PC-3 (cell line): ENCODE measurements around the gene TMED4. TPM values are rescaled to one million over a fixed set of nuclear protein-coding genes. Genes with fewer than 3 reads are reported as not detected.

Experiments
- ATAC-seq: fragments of 200-7000 bp; cut with Tn5 transposase; 2 replicates; pipeline ENCODE4 v1.9.1; 2020; ENCODE audit warnings: mild to moderate bottlenecking, moderate library complexity
- BruUV-seq: library from RNA; stranded (reverse); fragments of 400-500 nt; replicated peaks from 2 replicates; lab custom pipeline; 2021; lab: Mats Ljungman, UMichigan
- CTCF ChIA-PET: fragments of 300-600 bp; sonication (Branson Sonifier 250); formaldehyde crosslinking; loops from one replicate; lab custom pipeline; 2022; ENCODE audit warnings: antibody characterized with exemption; lab: Charles Lee
- POLR2A ChIA-PET: fragments of 300-600 bp; sonication (Branson Sonifier 250); formaldehyde crosslinking; loops from one replicate; lab custom pipeline; 2022; ENCODE audit warnings: antibody characterized with exemption; ENCODE audit not compliant: unreplicated experiment; lab: Charles Lee
- DNase-seq: peaks from one replicate; pipeline ENCODE4 v3.0.0-alpha.2; 2015
- H2AFZ ChIP-seq: fragments of 300-600 bp; sonication (generic); 2 replicates; pipeline ENCODE4 v1.6.0; 2016; ENCODE audit warnings: antibody characterized with exemption, low read length
- H3F3A ChIP-seq: fragments of 300-600 bp; sonication (generic); one replicate; pipeline ENCODE4 v1.6.0; 2017; ENCODE audit warnings: antibody characterized with exemption, low read length, control low read depth, mild to moderate bottlenecking; ENCODE audit not compliant: unreplicated experiment
- H3K27ac ChIP-seq: fragments of 300-600 bp; sonication (generic); 2 replicates; pipeline ENCODE4 v1.5.1; 2016; ENCODE audit warnings: mild to moderate bottlenecking, low read length
- H3K27me3 ChIP-seq: fragments of 300-600 bp; sonication (generic); 2 replicates; pipeline ENCODE4 v1.6.1; 2016; ENCODE audit warnings: low read length, mixed read lengths
- H3K36me3 ChIP-seq: fragments of 300-600 bp; sonication (generic); 2 replicates; pipeline ENCODE4 v1.6.1; 2016; ENCODE audit warnings: low read depth, mixed run types, low read length, mixed read lengths
- H3K4me1 ChIP-seq: fragments of 300-600 bp; sonication (generic); 2 replicates; pipeline ENCODE4 v1.5.1; 2016; ENCODE audit warnings: low read length; ENCODE audit not compliant: insufficient read depth
- H3K4me2 ChIP-seq: fragments of 300-600 bp; sonication (generic); 2 replicates; pipeline ENCODE4 v1.6.0; 2016; ENCODE audit warnings: low read length
- H3K4me3 ChIP-seq: fragments of 300-600 bp; sonication (generic); 2 replicates; pipeline ENCODE4 v1.5.1; 2016; ENCODE audit warnings: mild to moderate bottlenecking, low read length, mixed read lengths
- H3K79me2 ChIP-seq: fragments of 300-600 bp; sonication (generic); 2 replicates; pipeline ENCODE4 v1.6.1; 2017; ENCODE audit warnings: low read length, mixed read lengths
- H3K9ac ChIP-seq: fragments of 300-600 bp; sonication (generic); 2 replicates; pipeline ENCODE4 v1.6.0; 2016; ENCODE audit warnings: mild to moderate bottlenecking, low read length
- H3K9me2 ChIP-seq: fragments of 300-600 bp; sonication (generic); replicated peaks from 2 replicates; pipeline ENCODE4 v1.6.1; 2016; ENCODE audit warnings: mixed run types, low read length, mixed read lengths
- H3K9me3 ChIP-seq: fragments of 300-600 bp; sonication (generic); 2 replicates; pipeline ENCODE4 v1.6.1; 2016; ENCODE audit warnings: low read length, mixed read lengths
- H4K20me1 ChIP-seq: fragments of 300-600 bp; sonication (generic); 2 replicates; pipeline ENCODE4 v1.6.1; 2016; ENCODE audit warnings: low read length, mixed read lengths
- CTCF ChIP-seq: fragments of 300-600 bp; sonication (generic); conservative IDR thresholded peaks from 2 replicates; pipeline ENCODE4 v1.5.1; 2017; ENCODE audit warnings: antibody characterized with exemption, low read depth, mild to moderate bottlenecking, low read length
- EZH2 ChIP-seq: fragments of 300-600 bp; sonication (generic); IDR thresholded peaks from one replicate; pipeline ENCODE4 v1.6.1; 2017; ENCODE audit warnings: antibody characterized with exemption, mild to moderate bottlenecking, low read length; ENCODE audit not compliant: unreplicated experiment
- EZH2phosphoT487 ChIP-seq: fragments of 300-600 bp; sonication (generic); IDR thresholded peaks from 2 replicates; pipeline ENCODE4 v1.6.1; 2018; ENCODE audit warnings: mild to moderate bottlenecking, antibody characterized with exemption, low read length, borderline replicate concordance
- intact Hi-C: fragments of 100-400 bp; cut with micrococcal nuclease; formaldehyde crosslinking; loops from 2 replicates; pipeline ENCODE4 v1.9.0; 2023
- total RNA-seq: library from RNA; depleted of rRNA; stranded (reverse); fragments of >200 nt; gene quantifications from 2 replicates; pipeline ENCODE4 v1.2.3, GENCODE V29; 2014

TMED4 gene
- total RNA-seq, 1 experiment from 2014 or later = 80.0 TPM

- Histone ChIP-seq H3K9me2 (no peaks in the 10 kb centered on the region), H3K9me3 (no peaks in the 10 kb centered on the region), H3K79me2 (peaks cover 34% of the 10 kb centered on the region), H2AFZ (0 out of 2 replicates have a peak overlapping the region, but pooled peaks have one; percentile 86), H3K27ac (peak overlapping the region; percentile 73; the same call in 1 of the 2 replicates), H3K27me3 (no peaks in the 10 kb centered on the region), H3K4me3 (peak overlapping the region; percentile 88), H3K4me2 (peak overlapping the region; percentile 85), H3F3A (no peaks in the 10 kb centered on the region), H3K4me1 (peaks cover 16% of the 10 kb centered on the region), H4K20me1 (no peaks in the 10 kb centered on the region), H3K9ac (peak overlapping the region; percentile 89), H3K36me3 (peaks cover 14% of the 10 kb centered on the region)
- no peak for TF ChIP-seq EZH2phosphoT487
- no peak for TF ChIP-seq EZH2
- no peak for TF ChIP-seq CTCF
- BruUV-seq = no TSS peak
- intact Hi-C loops = no loop called here
- CTCF ChIA-PET = interaction anchor here (0.9 kb wide), 1 partner anchor 9 kb away, joined by 6 read pairs; no protein-coding TSS in a partner anchor
- ATAC-seq (no peak), DNase-seq (no peak)
- POLR2A ChIA-PET = no interaction called here
These were observed 1.3 kb upstream of the TMED4 start for GRCh38 chr7:44583146-44583865.

DNA sequence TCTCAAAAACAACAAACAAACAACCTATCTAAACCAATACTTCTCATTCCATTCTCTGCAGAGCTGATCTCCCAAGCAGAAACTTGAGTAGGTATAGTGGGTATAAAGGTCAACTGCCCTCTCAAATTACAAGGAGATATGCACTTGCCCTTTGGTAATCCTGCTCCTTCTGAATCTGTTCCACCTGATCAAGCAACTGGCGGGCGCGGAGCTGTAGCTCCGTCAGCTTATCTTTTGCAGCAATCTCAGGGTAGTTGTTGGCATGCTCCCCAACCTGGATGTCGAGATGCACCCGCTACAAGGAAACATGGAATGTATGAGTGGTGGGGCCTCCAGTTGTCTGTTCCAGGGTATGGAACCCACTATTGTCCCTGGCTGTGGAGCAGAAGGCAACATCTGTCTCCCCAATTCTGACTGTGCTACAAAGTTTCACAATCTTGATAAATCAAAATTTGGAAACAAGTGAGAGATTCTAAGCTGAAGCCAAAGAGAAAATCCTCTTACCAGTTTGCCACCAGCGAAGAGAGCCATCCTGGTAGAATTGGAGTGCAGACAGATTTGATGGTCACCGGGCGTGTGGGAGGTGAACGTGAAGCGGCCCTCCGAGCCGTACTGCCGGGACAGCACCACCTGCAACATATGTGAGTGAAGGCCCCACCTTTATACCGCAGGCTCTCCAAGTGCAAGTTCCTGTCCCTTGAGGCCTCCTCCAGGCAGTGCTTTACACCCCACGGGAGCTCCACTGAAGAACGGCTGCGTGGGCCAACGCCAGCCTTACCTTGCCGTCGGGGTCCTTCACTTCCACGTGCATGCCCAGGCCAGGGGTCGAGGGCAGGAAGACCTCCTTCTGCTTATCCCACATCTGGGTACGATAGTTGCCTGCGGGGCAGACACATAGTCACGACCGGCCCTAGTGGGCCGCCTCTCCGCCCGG, 819 bp downstream of the TMED4 start:
- no peak for TF ChIP-seq CTCF
- no peak for TF ChIP-seq EZH2phosphoT487
- no peak for TF ChIP-seq EZH2
- H3K4me2 ChIP-seq = peak overlapping the region; percentile 87
- ChIA-PET CTCF (no interaction called here), POLR2A (no interaction called here)
- intact Hi-C loops = no loop called here
- peak overlapping the region; percentile 46 for H3K27ac ChIP-seq
- H3K4me3 ChIP-seq = peak overlapping the region; percentile 88
- peaks cover 18% of the 10 kb centered on the region for H3K36me3 ChIP-seq
- no peaks in the 10 kb centered on the region for H3K9me2 ChIP-seq
- peaks cover 10% of the 10 kb centered on the region for H3K4me1 ChIP-seq
- H3F3A ChIP-seq = no peaks in the 10 kb centered on the region
- no peaks in the 10 kb centered on the region for H3K9me3 ChIP-seq
- peak overlapping the region; percentile 97 for H3K9ac ChIP-seq
- TSS peak; percentile 30 for BruUV-seq
- peak overlapping the region; percentile 54; the same call in 1 of the 2 replicates for H2AFZ ChIP-seq
- peaks cover 38% of the 10 kb centered on the region for H3K79me2 ChIP-seq
- H3K27me3 ChIP-seq = no peaks in the 10 kb centered on the region
- ATAC-seq (peak; percentile 27), DNase-seq (peak; percentile 38)
- no peaks in the 10 kb centered on the region for H4K20me1 ChIP-seq
